ENCODE results near the gene DRAP1.
"Not testable (repeated sequence)": the region's sequence is repeated elsewhere in the genome, so short reads cannot be mapped to it uniquely, and the experiment has no call there.

The DRAP1 gene

DNA sequence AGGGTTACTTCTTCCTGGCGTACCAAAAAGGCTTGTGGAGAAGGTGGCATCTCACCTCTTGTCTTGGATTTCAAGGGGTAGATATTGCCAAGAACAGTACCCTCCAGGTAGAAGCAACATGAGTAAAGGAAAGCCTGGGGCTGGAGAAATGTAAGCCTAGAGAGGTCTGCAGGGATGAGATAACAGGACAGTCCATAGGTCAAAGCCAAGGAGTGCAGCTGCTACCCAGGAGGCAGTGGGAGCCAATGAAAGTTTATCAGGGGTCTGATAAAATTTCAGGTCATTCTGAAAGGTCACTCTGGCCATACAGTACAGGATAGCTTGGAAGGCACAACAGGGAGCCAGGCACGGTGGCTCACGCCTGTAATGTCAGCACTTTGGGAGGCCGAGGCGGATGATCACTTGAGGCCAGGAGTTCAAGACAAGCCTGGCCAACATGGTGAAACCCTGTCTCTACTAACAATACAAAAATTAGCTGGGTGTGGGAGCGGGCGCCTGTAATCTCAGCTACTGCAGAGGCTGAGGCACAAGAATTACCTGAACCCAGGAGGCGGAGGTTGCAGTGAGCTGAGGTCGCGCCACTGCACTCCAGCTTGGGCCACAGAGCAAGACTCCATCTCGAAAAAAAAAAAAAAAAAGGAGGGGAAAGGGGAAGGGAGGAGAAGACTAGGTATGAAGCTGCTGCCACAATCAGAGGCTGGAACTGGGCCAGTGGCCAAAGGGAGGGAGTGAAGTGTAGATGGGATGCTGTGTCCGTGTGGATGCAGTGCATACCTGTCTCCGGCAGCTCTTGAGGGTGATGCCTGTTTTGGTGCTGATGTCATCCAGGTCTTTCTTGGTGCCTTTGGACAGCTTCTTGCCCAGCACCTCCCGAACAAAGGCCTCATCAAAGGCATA lies 32.2 kb upstream of the DRAP1 start:
- no peak for DNase-seq (ENCODE audit: low read depth)

DNA sequence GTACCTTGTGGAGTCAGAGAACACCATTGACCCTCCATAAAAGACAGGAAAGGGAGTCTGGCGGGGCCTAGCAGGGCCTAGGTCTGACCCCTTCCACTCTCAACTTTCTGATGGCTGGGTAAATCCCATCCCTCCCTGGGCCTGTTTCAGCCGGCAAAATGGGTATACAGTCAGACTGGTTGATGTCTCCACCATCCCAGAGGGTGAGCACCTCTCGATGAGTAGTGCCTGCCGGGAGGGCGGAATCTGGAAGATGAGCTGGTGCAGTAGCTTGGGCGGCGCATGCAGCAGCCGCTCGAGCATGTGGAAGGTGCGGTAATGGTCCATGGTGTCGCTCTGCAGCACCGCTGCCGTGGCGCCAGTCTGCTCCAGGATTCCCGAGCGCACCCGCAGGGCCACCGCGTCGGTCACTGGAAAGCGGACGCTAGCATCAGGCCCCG lies 31.5 kb upstream of the DRAP1 start:
- no peak for DNase-seq (ENCODE audit: low read depth)

DNA sequence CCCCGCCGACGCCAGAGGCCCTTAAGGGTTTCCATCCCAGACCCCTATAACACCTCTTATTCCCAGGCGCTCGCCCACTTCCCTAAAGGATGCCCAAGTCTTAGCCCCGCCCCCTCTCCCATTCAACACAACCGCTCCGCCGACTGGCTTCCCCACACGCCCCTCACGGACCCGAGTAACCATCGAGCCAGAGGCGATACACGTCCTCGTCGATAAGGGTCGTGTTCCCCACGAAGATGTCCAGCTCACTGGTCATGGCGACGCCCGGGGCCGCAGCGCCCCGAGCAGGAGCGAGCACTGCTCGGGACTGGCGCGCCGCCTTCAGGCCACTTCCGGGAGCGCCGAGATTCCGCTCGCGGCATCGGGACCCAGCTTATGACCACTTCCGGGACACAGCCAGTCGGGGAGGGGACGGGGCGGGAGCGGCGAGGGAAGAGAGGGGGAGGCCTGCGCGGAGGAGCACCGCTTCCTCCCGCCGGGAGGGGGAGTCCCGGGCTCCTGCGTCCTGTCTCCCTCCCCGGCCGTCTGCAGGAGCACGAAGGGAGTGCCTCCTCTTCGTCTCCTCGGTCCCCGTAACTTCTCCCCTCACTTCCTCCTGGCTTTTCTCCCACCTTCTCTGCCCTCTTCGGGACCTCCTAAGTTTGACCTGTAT lies 30.9 kb upstream of the DRAP1 start, which contains the start of gene FIBP:
Gene FIBP, minus strand, starts transcription at position 309 of the 652 bp plus-strand sequence. Its CDS starts 53 bp downstream, at position 256.
- DNase-seq (ENCODE audit: low read depth): peak; percentile 81

DNA sequence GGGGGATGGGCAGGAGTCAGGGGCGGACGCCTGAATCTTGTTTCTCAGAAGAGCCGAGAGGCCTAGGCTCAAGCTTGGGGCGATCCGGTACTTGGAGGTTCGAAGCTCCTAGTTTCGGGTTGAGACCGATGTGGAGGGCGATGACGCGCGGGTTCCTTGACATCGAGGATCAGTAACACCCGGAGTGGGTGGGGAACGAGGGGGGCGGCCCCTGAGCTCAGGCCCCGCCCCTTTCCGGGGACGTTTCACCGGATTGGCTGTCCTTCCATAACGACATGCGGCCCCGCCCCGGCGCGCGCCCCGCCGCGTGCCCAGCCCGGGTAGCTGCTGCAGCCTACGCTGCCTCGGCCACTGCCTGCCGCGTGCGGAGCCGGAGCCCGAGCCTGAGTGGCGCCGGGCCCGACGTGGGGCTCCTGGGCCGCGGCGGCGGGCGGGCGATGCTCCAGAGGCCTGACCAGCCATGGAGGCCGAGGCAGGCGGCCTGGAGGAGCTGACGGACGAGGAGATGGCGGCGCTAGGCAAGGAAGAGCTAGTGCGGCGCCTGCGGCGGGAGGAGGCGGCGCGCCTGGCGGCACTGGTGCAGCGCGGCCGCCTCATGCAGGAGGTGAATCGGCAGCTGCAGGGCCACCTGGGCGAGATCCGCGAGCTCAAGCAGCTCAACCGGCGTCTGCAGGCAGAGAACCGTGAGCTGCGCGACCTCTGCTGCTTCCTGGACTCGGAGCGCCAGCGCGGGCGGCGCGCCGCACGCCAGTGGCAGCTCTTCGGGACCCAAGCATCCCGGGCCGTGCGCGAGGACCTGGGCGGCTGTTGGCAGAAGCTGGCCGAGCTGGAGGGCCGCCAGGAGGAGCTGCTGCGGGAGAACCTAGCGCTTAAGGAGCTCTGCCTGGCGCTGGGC lies 28.7 kb upstream of the DRAP1 start, which contains the start of gene CCDC85B:
Gene CCDC85B, plus strand, starts transcription at position 350 of the 895 bp plus-strand sequence. Its CDS starts 111 bp downstream, at position 461.
- DNase-seq (ENCODE audit: low read depth): no peak

GRCh38 chr11:65891219-65892136 lies 27.7 kb upstream of the DRAP1 start:
- no peak for DNase-seq (ENCODE audit: low read depth)

GRCh38 chr11:65892137-65892540 lies 27.1 kb upstream of the DRAP1 start:
- not testable (repeated sequence) for DNase-seq (ENCODE audit: low read depth)

DNA sequence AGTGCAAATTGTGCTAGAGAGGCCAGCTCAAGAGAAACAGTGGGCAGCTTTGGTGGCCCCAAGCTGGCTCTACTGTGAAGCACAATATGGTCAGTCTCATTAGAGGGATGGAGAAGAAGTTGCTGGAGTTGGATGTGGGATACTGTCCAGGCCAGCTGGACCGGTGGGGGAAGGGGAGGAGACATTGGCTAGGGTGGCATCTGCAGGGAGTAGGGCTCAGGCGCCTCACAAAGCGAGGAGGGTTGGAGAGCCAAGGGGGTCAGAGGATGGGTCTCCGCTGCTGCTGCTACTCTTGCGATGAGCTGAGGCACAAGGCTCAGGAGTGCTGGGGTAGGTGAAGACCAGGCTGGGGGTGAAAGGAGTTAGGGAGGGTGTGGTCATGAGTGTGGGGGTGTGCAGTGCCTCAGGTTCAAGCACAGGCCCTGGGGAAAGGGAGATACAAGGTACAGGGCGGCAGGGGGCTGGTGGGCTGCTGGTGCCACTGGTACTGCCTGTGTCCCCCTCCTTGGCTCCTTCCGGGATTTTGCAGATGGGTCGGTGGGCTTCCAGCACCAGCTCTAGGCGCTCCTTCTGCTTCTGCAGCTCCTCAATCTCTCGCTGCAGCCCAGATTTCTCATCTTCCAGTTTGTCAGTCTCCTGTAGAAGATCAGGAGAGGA lies 26.4 kb upstream of the DRAP1 start:
- no peak for DNase-seq (ENCODE audit: low read depth)

GRCh38 chr11:65894034-65894591 lies 25.1 kb upstream of the DRAP1 start:
- no peak for DNase-seq (ENCODE audit: low read depth)

- no peak for DNase-seq (ENCODE audit: low read depth)
Measured at GRCh38 chr11:65895482-65895981, 23.7 kb upstream of the DRAP1 start.

GRCh38 chr11:65896034-65896999 lies 22.9 kb upstream of the DRAP1 start:
- DNase-seq (ENCODE audit: low read depth): no peak

GRCh38 chr11:65897020-65897471 lies 22.2 kb upstream of the DRAP1 start:
- DNase-seq (ENCODE audit: low read depth): no peak

- no peak for DNase-seq (ENCODE audit: low read depth)
Measured at GRCh38 chr11:65898656-65899355, 20.4 kb upstream of the DRAP1 start.

- no peak for DNase-seq (ENCODE audit: low read depth)
Measured at GRCh38 chr11:65899356-65900124, 19.7 kb upstream of the DRAP1 start.

DNA sequence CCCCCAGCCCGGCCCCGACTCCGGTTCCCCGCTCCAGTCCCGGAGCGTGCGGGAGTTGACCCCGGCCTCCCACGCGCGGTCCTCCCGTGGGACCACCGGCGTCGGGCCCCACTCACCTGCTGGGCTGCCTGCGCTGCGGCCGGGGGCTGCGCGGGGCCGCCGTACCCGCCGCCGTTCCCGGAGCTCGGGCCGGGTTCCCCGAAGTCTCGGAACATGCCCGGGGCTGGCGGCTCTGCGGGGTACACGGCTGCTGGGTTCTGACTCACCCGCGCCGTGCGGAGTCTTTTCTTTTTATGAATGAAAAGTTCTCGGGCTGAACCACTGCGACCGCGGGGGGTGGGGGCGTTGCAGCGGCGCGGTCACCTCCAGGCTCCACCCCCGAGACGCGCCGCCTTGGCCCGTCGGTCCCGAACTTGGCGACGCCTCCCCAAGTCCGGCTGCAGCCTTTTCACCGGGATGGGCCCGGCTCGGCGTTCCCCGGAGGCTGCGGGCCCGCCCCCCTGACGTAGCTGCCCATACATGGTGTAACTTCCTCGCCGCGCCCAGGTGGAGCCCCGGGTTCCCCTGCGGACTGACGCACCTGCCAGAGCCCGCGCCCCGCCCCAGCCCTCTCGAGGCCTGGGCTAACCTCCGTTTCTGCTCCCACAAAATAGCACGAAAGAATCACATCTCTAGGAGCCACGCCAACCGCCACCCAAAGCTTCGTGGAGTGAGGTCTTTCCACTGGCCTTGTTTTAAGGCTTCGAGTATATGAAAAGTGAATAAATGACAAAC lies 18.9 kb upstream of the DRAP1 start, which contains the start of gene FOSL1:
Gene FOSL1, minus strand, starts transcription at position 264 of the 774 bp plus-strand sequence. Its CDS starts 49 bp downstream, at position 215.
- DNase-seq (ENCODE audit: low read depth): peak; percentile 78

DNA sequence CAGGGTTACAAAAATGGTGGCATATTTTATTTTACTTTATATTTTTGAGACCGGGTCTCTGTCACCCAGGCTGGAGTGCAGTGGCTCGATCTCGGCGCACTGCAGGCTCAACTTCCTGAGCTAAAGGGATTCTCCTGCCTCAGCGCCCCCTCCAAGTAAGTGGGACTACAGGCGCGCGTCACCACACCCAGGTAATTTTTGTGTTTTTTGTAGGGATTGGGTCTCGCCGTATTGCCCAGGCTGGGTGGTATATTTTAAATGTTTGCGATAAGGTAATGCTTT lies 18.4 kb upstream of the DRAP1 start:
- DNase-seq (ENCODE audit: low read depth): no peak

GRCh38 chr11:65903068-65903481 lies 16.2 kb upstream of the DRAP1 start:
- no peak for DNase-seq (ENCODE audit: low read depth)
